HL-60/S4 treated with phorbol 12-myristate 13-acetate at 8.2 ng/mL for 4 days and 3 days (cell line): ENCODE measurements around the gene SSRP1.
"Not testable (repeated sequence)": the region's sequence is repeated elsewhere in the genome, so short reads cannot be mapped to it uniquely, and the experiment has no call there.

Experiments
- in situ Hi-C: fragments of 300-500 bp; cut with MboI; formaldehyde crosslinking; loops from 2 replicates; pipeline ENCODE4 v1.15.0; 2022; ENCODE audit warnings: low sequenced_read_pairs

Gene SSRP1

DNA sequence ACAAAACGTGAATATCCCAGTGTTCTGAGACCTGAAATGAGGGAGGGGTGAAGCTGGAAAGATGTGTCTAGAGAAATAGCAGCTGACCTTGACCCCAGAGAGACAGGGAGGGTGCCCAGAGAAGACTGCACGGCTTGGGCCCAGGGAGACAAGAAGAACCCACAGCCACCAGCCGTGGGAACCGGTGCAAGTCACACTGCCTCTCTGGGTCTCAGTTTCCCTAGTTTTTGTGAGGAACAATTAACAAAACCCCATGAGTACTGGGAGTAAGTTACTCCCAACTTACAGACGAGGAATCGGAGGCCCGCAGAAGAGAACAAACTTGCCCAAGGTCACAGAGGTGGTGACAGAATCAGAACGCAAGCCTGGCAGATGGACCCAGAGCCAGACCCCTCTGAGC lies 30.2 kb downstream of the SSRP1 start:
- in situ Hi-C loops: no loop called here

DNA sequence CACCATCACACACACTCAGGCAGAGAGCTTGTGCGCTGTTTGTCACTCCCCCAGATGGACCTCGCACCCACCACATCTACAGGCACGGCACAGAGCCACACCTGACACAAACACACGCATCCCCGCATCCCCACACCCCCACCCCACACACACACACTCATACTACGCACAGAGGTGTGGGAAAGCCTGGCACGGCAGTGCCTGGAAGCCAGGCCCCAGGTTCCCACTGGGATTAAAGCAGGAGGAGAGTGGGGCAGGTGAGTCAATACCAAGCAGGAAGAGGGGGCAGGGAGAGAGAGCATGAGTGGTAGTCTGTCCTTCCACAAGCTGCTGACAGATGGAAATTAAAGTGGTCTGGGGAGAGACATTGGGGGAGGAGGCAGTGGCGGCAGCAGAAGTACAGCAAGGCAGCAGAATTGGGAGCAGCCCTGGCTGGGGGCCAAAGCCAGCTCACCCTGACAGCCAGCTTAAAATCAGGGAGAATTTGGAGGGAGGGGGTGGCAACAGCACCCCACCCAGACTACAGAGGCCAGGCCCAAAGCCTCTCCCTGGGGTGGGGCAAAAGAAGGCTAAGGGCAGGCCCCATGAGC lies 31.6 kb downstream of the SSRP1 start:
- in situ Hi-C loops: no loop called here

DNA sequence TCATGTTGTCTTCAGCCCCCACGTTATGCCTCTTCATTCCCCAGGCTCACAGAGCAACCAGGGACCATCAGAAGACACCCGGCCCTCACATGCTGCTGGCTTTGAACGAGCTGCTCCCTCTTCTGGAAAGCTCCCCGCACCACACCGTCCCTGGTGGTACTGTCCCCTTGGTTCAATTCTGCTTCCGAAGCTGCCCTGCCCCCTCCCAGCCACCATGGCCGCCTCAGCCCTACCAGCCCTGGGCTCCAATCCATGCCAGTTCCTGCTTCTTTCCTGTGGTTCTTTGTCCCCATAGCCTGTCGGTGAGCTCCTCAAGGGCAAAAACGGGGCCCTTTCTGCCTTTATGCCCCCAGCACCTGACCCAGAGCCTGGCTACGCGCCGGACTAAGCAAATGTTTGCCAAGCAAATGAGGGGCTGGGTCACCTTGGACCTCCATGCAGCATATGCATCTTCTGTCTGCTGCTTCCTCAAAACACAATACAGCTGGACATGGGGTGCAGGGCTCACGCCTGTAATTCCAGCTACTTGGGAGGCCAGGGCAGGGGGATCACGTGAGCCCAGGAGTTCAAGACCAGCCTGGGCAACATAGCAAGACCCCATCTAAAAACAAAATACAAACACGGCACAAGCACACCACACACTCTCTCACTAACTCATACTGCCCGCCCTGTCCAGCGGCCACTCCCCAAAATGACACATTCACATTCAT lies 32.3 kb downstream of the SSRP1 start:
- in situ Hi-C loops: no loop called here

DNA sequence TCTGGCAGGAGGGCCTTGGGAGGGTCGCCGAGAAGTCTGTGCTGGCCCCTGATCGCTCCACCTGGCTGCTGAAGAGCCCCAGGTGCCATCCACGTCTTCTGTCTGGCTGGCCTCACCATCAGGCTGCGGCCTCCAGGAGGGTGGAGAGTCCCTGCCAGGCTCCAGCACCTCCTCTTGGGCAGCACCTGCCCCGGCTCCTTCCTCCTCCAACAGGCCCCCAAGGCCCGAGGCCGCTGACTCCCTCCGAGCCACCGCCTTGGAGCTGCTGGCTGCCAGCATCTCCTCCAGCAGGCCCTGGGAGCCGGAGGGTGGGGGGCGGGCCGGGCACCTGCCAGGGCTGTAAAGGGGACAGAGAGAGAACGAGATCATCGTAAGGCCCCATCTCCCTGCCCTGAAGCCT lies 33.2 kb downstream of the SSRP1 start:
- in situ Hi-C loops: no loop called here

DNA sequence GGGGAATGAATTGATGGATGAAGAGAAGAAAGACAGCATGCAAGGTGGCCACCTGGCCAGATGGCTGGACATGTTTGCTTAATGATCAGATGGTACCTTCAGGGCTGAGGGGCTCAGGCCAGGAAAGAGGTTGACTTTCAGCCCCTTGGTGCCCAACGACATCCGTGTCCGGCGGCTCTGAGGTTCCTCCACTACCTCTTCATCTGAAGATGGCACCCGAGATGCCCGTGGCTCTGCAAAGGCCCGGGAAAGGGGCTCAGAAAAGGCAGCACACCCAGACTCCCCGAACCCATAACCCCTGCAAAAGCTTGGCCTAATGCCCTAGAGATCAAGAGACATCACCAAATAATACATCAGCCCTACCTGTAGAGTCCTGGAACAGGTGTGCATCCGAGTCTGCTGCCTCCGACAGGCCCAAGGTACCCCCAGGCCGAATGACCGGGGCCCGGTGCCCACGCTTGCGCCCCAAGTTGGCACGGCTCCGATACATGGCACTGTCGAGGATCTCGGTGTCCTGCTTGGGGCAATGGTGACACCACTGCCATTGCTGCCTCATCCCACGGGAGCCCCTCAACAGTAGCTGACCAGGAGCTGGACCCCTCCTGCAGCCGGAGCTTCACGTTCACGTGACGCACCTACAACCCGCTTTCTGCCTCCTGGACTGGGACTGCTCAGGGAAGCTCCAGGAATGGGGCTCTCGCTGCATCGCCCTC lies 33.8 kb downstream of the SSRP1 start:
- in situ Hi-C loops: no loop called here

DNA sequence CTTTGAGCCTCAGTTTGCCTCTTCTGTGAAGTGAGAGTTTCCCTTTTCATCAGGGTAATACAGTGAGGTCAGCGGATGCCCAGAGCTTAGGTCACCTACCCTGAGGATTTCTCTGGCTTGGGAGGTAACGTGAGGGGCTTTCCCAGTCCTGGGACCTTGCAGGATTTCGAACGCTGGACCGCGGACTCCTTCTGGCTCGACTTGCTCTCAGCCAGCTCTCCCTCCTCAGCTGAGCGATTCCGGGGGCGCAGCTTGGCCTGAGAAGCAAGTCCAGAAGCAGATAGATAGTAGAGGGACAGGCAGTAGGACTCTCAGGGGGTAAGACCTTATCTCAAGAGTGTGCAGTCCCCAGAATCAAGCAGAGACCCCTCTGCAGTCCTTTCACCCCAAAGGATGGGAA lies 34.9 kb downstream of the SSRP1 start:
- in situ Hi-C loops: no loop called here

DNA sequence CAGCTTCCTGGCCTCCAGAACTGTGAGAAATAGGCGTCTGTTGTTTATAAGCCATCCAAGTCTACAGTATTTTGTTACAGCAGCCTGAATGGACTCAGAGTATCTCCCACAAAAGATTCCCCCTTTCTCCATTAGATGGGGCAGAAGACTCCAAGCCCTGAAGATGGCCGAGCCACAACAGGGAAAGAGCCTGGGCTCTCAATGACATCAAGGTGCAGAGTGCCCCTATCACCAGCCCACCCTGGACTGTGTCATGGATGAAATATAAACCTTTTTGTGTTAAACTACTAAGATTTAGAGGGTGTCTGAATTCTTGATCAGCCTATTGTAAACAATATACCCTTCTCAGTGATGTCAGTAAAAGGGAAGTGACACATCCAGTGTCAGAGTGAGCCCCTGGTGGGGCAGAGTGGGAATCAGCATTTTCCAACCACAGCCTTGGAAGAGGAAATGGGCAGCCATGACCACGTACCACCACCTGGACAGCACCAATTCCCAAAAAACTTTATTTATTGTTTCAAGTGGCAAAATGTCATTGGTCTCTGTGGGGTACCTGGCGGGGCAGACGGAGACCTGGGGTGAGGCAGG lies 36.4 kb downstream of the SSRP1 start:
- in situ Hi-C loops: no loop called here

DNA sequence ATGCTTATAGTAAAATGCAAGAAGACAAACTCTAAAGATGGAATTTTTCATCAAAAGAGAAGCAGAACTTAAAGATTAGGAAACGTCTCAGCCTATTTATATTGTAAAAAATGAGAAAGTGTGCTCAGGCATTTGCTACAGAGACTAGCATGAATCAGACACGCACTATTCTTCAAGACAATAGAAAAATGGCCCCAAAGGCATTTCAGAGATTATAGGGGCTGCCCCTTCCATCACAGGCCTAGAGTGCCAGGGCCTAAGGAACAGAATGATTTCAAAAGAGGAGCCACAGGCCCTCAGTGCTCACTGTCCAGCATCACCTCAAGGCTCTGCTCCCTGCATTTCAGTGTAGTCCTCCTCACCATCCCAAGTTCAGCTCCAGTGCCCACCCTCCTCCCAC lies 38.5 kb downstream of the SSRP1 start:
- in situ Hi-C loops: no loop called here

DNA sequence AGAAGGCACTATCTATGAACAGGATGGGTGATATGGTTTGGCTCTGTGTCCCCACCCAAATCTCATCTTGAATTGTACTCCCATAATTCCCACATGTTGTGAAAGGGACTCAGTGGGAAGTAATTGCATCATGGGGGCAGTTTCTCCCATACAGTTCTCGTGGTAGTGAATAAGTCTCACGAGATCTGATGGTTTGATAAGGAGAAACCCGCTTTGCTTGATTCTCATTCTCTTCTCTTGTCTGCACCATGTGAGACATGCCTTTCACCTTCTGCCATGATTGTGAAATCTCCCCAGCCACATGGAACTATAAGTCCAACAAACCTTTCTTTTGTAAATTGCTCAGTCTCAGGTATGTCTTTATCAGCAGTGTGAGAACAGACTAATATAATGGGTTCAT lies 39.5 kb downstream of the SSRP1 start:
- in situ Hi-C loops: not testable (repeated sequence)

DNA sequence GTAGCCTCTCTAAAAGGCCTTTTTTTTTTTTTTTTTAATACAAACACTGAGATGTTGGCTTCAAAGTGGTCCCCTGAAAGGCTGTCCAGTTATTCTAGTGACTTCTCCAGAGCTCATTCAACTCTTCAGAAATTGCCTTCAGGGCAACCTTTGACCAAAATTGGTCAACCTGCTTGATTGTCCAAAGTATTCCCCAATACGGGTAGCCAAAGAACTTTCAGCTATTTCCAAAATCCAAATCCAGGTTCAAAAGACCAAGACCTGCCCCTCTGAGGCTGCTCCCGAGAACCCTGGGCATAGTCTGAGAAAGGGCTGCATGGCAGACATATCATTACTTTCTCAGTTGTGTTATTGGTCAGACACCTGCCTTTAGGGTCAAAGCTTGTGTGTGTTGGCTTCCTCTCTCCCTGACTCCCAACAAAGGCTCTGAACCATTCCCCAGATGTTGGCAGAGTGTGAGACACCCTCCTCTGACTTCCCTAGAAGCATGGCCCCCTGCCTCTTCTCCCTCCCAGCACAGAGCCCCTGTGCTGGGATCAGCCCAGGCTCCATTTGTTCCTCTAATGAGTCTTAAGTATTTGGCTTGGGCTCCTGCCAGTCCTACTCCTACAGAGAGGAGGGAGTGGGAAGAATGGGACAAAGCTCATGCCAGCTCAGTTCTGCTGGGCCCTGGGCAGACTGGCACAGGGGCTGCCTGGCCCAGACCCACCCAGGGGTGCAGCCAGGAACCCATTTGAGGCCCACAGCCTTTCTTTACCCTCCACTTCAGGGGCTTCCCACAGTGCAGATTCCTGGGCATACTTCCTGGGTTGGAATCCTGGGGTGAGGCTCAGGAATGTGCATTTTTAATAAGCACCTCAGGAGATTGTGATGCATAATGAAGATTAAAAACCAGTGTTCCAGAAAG lies 41.2 kb downstream of the SSRP1 start:
- in situ Hi-C loops: no loop called here

DNA sequence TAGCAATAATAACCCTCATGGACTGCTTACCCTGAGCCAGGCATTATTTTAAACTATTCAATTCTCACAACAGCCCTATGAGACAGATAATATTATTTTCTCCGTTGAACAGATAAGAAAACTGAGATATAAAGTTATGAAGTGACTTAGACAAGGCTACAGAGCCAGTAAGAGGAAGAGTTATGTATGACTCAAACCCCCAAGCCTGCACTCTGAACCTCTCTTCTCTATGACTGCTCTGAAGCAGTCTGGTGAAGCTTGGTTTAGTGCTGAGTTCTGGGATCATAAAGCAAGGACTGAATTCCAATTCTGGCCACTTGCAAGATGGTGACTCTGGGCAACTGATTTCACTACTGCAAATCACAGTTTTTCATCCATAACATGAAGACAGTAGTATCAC lies 45.4 kb downstream of the SSRP1 start:
- in situ Hi-C loops: no loop called here

DNA sequence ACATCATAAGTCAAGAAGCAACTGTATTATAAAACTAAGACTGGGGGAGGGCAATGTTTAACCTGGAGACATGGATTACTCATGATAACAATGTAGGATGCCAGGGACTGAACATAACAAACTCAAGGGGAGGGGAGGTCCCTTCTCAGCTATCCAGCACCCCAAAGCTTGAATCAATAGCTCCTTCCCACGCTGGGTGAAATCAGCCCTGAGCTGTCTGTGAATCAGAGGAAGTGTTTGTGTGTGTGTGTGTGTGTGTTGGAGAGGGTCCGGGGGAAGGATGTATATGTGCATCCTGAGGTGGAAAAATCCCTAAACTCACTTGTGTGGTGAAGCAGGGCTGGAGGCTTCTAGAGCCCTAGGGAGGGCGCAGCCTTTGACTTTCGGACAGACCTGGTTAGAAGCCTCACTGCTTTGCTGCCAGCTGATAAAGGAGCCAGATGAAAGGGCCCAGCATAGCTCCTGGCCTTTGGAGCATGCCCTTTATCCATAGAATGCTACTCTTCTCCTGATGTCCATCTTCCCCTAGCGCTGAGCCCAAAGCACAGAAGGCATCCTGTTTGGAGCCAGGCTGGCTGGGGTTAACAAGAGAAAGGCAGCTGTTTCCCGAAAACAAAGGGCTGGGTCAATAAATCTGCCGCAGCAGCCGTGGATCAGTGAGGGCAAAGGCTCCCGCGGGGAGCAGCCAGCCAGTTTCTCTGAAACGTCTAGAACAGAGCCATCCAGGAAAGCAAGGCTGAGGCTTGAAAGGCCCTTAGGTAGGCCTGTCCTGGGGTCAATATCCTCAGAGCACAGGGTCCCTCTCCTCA lies 46.7 kb downstream of the SSRP1 start:
- in situ Hi-C loops: no loop called here

DNA sequence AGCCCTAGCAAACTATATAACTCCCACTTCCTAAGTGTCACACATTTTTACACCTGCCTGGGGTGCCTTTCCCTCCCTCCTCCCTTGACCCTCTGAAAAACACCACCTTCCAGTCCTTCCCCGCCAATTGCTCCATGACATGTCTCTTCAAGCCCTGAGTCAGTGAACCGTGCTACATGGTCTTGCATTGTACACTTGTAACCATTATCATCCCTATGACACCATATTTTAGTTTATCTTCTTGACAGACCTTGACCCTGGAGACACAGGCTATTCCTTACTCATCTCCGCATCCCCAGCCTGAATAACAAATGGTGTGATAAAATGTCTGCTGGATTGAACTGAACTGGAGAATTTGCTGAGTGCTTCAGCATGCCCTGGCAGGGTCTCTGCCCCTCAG lies 47.8 kb downstream of the SSRP1 start:
- in situ Hi-C loops: no loop called here

DNA sequence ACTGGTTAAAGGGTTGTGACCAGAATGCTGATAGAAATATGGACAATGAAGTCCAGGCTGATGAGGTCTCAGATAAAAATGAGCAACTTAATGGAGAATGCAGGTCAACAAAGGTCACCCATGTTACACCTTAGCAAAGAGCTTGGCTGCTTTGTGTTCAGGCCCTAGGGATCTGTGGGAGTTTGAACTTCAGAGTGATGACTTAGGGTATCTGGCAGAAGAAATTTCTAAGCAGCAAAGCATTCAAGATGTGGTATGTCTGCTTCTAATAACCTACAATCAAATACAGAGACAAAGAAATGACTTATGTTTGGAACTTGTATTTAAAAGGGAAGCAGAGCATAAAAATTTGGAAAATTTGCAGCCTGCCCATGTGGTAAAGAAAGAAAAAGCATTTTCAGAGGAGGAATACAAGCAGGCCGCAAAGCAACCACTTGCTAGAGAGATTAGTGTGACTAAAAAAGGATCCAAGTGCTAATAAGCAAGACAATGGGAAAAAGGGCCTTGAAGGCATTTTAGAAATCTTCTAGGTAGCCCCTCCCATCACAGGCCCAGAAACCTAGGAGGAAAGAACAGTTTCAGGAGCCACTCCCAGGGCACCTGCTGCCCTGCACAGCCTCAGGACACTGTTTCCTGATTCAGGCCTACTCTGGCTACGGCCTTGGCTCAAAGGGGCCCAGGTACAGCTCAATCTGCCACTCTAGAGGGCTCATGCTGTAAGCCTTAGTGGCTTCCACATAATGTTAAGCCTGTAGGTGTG lies 52.3 kb downstream of the SSRP1 start:
- in situ Hi-C loops: no loop called here

DNA sequence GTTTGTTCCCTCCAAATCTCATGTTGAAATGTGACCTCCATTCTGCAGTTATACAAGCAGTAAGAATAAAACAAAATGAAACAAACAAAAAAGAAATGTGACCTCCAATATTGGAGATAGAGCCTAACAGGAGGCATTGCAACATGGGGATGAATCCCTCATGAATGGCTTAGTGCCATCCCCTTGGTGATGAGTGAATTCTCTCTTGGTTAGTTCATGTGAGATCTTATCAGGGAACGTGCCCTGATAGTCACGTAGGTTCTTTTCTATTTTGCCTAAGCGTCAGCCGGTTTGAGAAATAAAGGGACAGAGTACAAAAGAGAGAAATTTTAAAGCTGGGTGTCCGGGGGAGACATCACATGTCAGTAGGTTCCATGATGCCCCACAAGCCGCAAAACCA lies 54.1 kb downstream of the SSRP1 start:
- in situ Hi-C loops: not testable (repeated sequence)

DNA sequence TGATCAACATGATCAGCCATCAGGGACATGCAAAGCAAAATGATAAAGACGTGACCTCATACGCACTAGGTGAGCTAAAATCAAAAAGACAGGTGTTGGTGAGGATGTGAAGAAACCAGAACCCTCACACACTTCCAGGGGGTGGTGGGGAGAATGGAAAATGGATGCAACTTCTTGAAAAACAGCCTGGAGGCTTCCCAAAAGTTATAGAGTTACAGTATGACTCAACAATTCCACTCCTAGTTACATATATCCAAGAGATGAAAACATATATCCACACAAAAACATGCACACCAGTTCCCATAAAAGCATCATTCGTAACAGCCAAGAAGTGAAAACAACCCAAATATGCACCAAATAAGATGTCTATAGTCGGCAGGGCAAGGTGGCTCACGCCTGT lies 56.6 kb downstream of the SSRP1 start:
- in situ Hi-C loops: no loop called here

DNA sequence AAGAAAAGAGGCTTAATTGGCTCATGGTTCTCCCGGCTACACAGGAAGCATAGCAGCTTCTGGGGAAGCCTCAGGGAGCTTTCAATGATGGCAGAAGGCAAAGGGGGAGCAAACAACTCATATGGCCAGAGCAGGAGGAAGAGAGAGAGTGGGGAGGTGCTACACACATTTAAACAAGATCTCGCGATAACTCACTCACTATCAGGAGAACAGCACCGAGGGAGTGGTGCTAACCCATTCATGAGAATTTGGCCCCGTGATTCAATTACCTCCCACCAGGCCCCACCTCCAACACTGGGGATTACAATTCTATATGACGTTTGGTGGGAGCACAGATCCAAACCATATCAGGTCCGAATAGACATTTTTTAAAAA lies 57.0 kb downstream of the SSRP1 start:
- in situ Hi-C loops: no loop called here

DNA sequence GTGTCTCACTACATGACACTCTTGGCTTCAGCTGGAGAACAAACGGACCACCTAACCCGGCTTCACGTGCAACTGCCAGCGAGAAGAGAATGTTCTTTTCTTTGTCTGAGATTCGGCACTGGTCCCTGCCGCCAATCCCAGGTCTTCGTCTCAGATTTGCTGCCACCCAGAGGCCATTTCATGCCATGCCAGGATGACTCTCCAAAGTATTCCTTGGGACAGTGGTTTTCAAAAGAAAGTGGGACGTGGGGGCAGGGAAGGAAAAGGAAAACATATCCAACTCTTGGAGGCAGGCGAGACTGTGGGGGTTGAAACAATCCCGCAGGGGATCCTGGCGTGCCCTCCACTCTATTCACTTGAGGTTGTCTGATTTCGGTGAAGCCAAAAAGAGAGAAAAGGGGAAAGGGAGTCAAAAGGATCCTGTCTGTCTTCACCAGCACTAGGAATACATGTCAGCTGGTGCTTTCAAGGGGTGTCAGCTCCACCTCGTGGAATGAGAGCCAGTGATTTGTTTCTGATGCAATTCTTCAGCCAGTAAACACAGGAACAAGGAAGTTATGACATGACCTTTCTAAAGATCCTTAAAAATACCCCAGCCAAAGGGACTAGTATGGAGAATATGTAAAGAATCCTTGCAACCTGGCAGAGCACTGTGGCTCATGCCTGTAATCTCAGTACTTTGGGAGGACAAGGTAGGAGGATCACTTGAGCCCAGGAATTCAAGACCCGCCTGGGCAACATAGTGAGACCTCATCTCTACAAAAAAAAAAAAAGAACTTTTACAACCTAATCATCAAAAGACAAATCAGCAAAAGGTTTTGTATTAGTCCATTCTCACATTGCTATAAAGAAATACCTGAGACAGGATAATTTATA lies 57.6 kb downstream of the SSRP1 start:
- in situ Hi-C loops: no loop called here
